A549 treated with AZD9567 at 1 μM for 4 hours (cell line): ENCODE measurements around the gene THAP6. TPM values are rescaled to one million over a fixed set of nuclear protein-coding genes. Genes with fewer than 3 reads are reported as not detected.

Experiments used
- total RNA-seq: library from RNA; stranded (reverse); fragments of 200-300 nt; extraction: Qiagen RNA extraction; gene quantifications from 5 replicates; pipeline ENCODE4 v1.2.3, GENCODE V29; 2022; ENCODE audit not compliant: insufficient read depth

THAP6 gene, protein sequence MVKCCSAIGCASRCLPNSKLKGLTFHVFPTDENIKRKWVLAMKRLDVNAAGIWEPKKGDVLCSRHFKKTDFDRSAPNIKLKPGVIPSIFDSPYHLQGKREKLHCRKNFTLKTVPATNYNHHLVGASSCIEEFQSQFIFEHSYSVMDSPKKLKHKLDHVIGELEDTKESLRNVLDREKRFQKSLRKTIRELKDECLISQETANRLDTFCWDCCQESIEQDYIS
- 5.0 to 7.6 TPM (median 6.4 TPM) in 5 replicates for total RNA-seq

DNA sequence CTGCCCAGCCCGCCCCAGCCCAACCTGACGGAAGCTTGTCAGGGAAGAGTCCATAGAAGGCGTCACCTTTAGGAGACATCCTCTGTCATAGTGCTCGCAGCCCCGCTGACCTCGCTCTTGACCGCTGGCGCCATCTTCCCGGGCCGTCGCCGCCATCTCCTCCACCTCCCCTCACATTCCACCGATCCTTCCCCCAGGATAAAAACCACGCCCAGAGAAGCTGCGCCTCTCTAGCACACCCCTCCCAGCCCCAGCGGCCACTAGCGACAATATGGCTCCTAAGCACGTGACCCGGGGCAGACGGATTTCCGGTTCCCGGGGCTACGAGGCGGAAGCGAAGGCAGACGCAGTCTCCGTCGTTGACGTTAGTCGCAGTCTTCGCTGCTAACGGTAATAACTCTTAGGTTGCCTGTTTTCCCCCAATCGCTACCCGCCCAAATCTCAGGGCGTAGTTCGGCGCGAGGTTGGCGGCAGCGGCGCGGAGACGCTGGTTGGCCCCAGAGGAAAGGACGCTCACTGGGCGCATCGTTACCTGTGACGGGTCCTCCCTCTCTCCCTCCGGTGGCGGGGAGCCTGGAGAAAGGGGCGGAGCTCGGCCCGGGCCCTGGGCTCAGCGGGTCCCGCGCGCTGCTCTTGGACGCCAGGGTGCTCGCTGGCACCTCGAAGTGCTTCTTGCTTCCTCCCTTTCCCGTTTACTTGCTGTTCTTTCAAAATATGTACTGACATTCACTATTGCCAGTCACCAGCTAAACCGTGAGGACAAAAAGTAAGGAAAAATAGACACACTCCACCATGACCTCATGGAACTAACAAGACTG, at the start of gene THAP6, which contains the start of gene RCHY1:
THAP6 (plus strand) TSS at position 343 of the 818 bp plus-strand sequence. CDS start 980 bp downstream, outside the sequence.
RCHY1 (minus strand) TSS at position 273 of the 818 bp plus-strand sequence; CDS start at position 156, 117 bp downstream.

DNA sequence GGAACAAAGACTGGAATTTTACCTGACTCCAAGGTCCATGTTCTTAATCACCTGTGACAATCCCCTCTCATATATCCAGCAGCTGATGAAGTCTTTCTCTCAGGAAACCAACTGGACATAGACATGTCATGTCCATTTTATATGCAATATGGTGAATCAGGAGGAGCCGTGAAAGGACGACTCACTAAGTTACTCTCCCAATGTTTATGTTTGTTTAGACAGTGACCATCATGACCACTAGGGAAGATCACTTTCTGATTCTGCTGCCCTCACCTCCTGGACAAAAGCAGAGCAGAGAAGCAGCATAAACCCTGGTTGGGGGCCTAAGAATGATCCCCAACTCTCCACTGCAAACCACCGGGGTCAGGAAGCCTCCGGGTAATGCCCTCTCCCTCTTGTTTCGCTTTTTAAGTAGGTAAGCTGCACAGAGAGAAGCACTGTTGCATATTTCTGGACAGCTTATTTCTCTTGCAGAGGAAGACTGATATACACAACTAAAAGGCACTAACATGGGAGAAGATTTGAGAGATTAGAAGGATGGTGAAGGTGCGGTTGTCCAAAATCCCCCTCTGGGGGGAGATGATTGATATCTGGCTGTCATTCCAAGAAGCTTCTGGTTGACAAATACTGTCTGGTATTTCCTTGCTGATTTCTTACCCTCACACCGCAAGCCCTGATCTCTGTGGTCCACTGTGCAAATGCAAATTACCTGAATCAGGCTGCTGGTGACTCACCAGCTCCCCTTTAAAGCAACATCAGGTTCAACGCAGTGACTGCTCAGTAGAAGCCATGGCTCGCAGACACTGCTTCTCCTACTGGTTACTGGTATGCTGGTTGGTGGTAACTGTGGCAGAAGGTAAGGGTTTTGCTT, 41.3 kb downstream of the THAP6 start, which contains the start of gene ODAPH:
ODAPH (plus strand) TSS at position 773 of the 871 bp plus-strand sequence; CDS start at position 790, 17 bp downstream.

Other genes starting within 250 kb of the THAP6 start
- 7.4 to 17.4 TPM (median 14.9 TPM) in 5 replicates for gene RCHY1, start 70 bp upstream of the THAP6 start, total RNA-seq
- gene ODAPH, start 41.6 kb downstream of the THAP6 start, total RNA-seq, result 0.12 to 0.17 TPM in 2 of 5 replicates, not detected in the others
- 0.49 to 2.1 TPM (median 0.70 TPM) in 5 replicates for gene CDKL2, start 116.1 kb downstream of the THAP6 start, total RNA-seq
- gene G3BP2, start 158.9 kb downstream of the THAP6 start, total RNA-seq, result 70.1 to 98.1 TPM (median 79.5 TPM) in 5 replicates
- gene USO1, start 210.1 kb downstream of the THAP6 start, total RNA-seq, result 21.1 to 33.5 TPM (median 24.3 TPM) in 5 replicates